Measurements from ENCODE around the gene POLR2A. TPM values are rescaled to one million over a fixed set of nuclear protein-coding genes. Genes with fewer than 3 reads are reported as not detected.
"Not testable (repeated sequence)": the region's sequence is repeated elsewhere in the genome, so short reads cannot be mapped to it uniquely, and the experiment has no call there.

The POLR2A gene
- total RNA-seq, 1 donor from 2014 or later, result 101 TPM

DNA sequence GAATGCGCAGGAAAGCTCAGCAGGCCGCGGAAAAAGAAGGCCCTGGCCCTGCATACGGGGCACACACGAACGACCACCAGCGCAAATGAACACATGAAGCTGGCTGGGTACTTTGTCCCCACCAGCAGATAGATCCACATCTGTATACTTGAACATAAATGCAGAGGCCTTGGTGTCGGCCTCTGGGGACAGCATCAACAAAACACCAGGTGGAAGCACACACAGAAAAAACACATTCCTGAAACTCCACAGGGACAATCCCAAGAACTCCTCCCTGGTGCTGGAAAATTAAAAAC is 4.1 kb upstream of the POLR2A start:
- no peak for TF ChIP-seq CTCF (IDR thresholded peaks at IDR 0.05)
- H3K9me3 ChIP-seq, result no peaks in the 10 kb centered on the region
- peak overlapping the region; percentile 86 for H3K4me3 ChIP-seq
- intact Hi-C loops (cut with DNase I), result no loop called here
- no peak for ATAC-seq
- H3K36me3 ChIP-seq, result no peaks in the 10 kb centered on the region
- peaks cover 48% of the 10 kb centered on the region for H3K4me1 ChIP-seq
- DNase-seq, result no peak
- H3K27me3 ChIP-seq (ENCODE audit: low read depth), result no peaks in the 10 kb centered on the region
- H3K27ac ChIP-seq, result peak overlapping the region; percentile 100

DNA sequence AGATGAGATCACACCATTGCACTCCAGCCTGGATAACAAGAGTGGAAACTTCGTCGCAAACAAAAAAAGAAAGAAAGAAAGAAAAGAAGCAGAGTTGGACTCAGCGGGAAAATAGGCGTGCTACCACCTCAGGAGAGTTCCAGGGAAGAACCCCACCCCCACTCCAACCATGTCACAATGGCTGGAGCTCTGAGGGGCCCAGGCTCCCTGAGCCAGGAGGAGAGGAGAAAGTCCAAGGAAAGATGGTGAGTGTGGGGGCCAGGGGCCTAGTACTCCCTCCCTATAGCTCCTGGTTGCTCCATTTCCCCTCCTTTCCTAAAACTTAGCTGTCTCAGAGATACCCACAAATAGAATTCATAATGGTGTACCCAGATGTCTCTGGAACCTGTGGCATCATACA is 2.9 kb upstream of the POLR2A start, which contains the start of gene SLC35G6:
Gene SLC35G6, plus strand, starts transcription at position 172 of the 400 bp plus-strand sequence. Its CDS starts 71 bp downstream, at position 243.
- H3K36me3 ChIP-seq; H3K9me3 ChIP-seq; ATAC-seq; H3K27me3 ChIP-seq (ENCODE audit: low read depth); intact Hi-C loops (cut with DNase I); DNase-seq: not testable (repeated sequence)
- H3K4me1 ChIP-seq, result peaks cover 48% of the 10 kb centered on the region
- peak within 1 kb of the TSS; percentile 100 for H3K27ac ChIP-seq
- H3K4me3 ChIP-seq, result peak within 1 kb of the TSS; percentile 86

DNA sequence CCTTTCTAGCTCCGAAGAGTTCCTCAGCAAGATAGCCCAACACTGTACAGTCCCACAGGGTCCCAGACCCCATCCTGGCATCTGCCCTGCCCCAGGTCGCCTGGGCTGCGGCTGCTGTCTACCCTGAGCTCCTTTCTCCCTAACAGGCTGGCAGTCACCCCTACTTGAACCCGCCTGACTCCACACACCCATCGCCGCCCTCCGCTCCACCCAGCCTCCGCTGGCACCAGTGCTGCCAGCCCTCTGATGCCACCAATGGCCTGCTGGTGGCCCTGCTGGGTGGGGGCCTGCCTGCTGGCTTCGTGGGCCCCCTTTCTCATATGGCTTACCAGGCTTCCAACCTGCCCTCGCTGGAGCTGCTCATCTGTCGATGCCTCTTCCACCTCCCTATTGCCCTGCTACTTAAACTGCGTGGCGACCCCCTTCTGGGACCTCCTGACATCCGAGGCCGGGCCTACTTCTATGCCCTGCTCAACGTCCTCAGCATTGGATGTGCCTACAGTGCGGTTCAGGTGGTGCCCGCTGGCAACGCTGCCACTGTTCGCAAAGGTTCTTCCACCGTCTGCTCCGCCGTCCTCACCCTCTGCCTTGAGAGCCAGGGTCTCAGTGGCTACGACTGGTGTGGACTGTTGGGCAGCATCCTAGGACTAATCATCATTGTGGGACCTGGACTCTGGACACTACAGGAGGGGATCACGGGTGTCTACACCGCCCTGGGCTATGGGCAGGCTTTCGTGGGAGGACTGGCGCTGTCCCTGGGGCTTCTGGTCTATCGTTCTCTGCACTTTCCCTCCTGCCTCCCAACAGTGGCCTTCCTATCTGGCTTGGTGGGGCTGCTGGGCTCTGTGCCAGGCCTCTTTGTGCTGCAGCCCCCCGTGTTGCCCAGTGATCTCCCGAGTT is 2.1 kb upstream of the POLR2A start:
- not testable (repeated sequence) for ATAC-seq, DNase-seq

GRCh38 chr17:7482742-7483088 is 1.5 kb upstream of the POLR2A start:
- H3K4me1 ChIP-seq, result peaks cover 48% of the 10 kb centered on the region
- intact Hi-C loops (cut with DNase I); ATAC-seq; H3K9me3 ChIP-seq; DNase-seq; H3K36me3 ChIP-seq; H3K27me3 ChIP-seq (ENCODE audit: low read depth): not testable (repeated sequence)
- H3K4me3 ChIP-seq, result peak overlapping the region; percentile 77
- peak overlapping the region; percentile 100 for H3K27ac ChIP-seq

More for the DNA sequence above, 2.1 kb upstream of the POLR2A start:
- intact Hi-C loops (cut with DNase I); H3K36me3 ChIP-seq; H3K9me3 ChIP-seq; H3K27me3 ChIP-seq (ENCODE audit: low read depth); H3K4me3 ChIP-seq: not testable (repeated sequence)
- Histone ChIP-seq H3K27ac (peak overlapping the region; percentile 100), H3K4me1 (peaks cover 48% of the 10 kb centered on the region)

DNA sequence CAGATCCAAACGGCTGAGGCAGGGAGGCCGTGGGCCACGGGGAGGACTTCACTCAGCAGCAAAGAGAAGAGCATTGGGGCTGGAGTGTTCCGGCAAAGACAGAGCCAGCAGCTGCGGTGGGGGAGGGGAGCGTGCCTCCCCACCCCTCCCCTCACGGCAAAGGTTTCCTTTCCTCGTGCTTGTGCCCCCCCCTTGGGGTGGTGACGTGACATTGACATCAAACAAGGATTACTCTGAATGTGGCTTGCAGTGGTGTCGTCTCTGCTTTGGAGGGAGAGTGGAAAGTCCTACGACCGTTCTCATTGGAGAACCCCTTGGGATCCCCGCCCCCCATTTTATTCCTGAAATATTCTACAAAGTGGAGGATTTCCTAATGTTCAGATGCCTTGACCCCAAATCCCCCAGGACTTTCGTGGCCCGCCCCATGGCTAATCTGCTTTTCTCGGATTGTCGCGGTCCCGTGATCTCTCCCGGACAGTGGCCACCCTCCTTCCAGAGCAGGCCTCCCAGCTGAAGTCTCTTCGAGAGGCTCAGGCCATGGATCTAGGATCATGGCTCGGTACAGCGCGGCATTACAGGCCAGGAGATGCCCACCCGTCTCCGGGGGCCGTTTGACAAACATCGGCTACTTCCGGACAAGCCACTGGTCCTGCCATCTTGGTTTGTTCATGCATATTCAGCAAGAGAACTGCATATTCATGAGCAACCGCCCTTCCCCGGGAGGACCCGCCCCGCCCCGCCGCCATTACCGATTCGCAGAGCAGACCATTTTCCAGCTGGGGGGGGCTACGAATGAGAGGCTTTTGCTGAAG is 705 bp upstream of the POLR2A start:
- no peaks in the 10 kb centered on the region for H3K9me3 ChIP-seq
- peak; percentile 93 for DNase-seq
- intact Hi-C loops (cut with DNase I), result no loop called here
- H3K36me3 ChIP-seq, result no peaks in the 10 kb centered on the region
- ATAC-seq, result peak; percentile 80 to 85
- H3K4me3 ChIP-seq, result peak overlapping the region; percentile 77
- H3K4me1 ChIP-seq, result peaks cover 52% of the 10 kb centered on the region
- no peaks in the 10 kb centered on the region for H3K27me3 ChIP-seq (ENCODE audit: low read depth)
- no peak for TF ChIP-seq CTCF (IDR thresholded peaks at IDR 0.05)
- peak overlapping the region; percentile 100 for H3K27ac ChIP-seq

DNA sequence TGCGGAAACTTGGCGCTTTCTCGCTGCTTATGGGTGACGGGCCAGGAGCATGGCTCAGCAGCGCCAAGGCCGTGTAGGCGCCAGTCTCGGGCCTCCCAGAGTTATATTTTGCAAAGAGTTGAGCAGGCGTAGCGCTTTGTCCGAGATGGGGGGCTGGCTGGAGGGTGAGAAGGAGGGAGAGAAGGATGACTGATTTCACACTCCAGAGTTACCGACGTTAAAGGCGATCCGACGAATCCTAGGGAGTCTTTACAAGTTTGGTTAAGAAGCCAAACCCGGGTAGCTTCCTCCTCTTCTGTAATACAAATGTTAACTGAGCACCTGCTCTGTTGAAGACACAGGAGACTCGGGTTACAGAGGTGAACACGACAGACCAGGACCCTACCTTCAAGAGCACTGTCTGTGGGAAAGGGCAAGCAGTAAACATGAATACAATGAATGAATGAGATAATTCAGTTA is 782 bp downstream of the POLR2A start:
- Histone ChIP-seq H3K36me3 (no peaks in the 10 kb centered on the region), H3K27me3 (ENCODE audit: low read depth) (no peaks in the 10 kb centered on the region), H3K4me3 (peak overlapping the region; percentile 77), H3K9me3 (no peaks in the 10 kb centered on the region), H3K27ac (peak overlapping the region; percentile 100), H3K4me1 (peaks cover 65% of the 10 kb centered on the region)
- intact Hi-C loops (cut with DNase I), result no loop called here
- no peak for DNase-seq
- ATAC-seq, result no peak
- TF ChIP-seq CTCF (IDR thresholded peaks at IDR 0.05), result no peak

All from lower lobe of right lung (tissue), 2 donors.